Effector CD4-positive, alpha-beta T cell (primary cell): ENCODE measurements around the gene STAMBPL1.
"Not testable (repeated sequence)": the region's sequence is repeated elsewhere in the genome, so short reads cannot be mapped to it uniquely, and the experiment has no call there.

Source experiments
- DNase-seq: peaks from one replicate; pipeline ENCODE4 v3.0.0-alpha.2; 2020

The STAMBPL1 gene

DNA sequence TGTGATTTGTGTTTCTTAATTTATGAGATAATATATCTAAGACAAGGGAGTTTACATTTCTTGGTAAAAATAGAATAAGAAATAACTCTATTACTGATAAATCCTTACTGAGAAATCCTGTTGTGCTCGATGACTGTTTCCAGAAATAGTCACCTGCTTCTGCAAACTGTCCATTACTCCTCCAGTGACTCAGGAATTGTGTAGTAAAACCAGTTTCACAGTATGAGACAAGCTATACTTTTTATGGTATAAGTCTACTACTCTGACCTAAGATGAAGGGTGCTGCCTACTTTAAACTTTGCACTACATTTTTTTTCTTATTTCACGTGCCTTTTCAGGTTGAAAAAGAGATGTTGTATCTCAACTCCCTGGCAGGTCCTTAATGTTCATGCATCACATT is 21.6 kb upstream of the STAMBPL1 start:
- DNase-seq, result no peak

DNA sequence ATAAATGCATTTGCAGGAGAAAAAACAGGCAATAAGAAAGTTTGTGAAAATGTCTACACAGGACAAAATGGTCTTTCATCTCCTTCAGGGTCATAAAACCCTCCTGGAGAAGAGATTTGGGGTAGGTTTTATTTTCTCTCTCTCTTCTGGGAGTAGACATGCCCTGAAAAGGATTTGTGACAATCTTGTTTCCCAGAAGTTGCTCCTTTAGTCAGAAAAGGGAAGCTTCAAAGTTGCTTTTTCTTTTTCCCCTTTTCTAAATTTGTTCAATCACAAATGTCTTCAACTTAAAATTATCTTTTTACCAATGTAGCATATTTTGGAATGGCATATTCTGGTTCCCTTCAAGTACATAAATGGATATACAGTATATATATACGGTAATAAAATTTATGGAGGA is 19.0 kb upstream of the STAMBPL1 start:
- no peak for DNase-seq

DNA sequence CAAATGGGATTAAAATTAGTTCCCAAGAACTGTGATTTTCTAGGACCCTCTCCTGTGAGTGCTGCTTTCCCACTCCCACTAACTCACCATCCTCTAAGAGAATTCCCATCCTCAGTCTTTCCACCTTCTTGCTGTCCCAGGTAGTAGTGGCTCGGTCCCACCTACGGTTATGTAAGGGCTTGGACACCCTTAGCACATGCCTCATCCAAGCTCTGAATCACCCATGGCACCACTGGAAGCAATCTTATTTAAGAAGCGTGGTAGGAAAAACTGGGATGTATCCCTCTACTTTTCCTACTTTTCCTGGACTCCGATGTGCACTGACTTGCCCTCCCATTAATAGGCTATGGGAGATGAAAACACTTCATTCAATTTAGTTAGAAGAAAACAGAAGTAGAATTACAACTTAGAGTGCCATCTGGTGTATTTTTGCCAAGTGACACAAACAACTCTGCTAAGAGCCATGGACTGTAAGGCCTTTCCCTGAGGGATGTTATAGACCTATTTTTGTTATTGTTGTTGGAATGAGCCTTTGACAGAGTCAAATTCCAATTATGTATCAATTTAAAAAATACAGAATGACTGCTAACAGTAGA is 14.7 kb upstream of the STAMBPL1 start:
- no peak for DNase-seq

DNA sequence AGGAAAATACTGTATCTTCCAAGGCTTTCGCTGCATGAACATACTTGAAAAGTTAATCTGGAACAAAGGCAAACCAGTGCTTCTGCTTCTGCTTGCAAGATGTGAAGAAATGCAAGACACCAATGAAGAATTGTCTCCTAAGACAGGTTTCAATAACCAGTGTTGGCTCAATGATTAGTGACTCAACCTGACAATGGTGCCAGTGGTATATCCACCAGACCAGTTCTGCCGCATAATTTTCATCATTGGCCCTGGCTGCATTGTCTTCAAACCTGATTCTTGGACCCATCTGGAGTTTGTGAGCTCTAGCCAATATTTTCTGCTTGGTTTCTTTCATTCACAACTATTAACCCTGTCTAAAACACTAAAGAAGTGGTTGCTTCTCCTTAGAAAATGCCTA is 13.6 kb upstream of the STAMBPL1 start:
- no peak for DNase-seq

DNA sequence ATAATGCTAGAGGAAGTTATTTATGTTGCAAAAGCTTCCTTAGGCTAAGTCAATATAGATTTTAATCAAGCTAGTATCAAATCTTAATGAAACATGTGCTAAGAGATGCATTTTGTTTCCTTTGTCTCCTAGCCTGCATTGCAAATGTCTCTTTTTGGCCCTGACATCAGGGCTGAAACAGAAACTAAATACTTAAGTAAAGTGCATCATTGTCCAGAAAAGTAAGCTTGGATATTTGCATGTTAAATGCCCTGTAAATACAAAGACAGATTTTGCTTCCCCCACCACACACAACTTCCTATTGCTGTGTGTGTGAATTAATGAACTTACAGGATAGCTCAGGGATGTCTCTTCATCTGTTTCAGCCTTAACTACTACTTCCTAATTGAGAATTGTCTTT is 10.0 kb upstream of the STAMBPL1 start:
- DNase-seq, result no peak

DNA sequence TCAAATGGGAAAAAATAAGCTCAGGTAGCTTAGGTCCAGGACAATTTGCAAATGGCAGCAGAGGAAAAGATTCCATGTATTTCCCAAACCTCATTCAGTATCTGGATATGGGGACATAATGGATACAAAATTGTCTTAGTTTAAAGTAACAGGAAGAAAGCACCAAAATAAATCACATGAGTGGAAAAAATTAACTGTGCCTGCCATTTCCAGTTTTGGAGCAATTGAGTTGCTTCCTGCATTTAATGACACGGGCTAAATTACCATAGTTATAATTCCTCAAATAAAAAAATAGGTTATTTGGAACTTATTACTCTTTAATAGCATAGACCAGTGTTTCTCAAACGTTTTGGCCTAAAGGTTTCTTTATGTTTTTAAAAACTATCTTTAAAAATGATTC is 6.3 kb upstream of the STAMBPL1 start:
- DNase-seq, result no peak

DNA sequence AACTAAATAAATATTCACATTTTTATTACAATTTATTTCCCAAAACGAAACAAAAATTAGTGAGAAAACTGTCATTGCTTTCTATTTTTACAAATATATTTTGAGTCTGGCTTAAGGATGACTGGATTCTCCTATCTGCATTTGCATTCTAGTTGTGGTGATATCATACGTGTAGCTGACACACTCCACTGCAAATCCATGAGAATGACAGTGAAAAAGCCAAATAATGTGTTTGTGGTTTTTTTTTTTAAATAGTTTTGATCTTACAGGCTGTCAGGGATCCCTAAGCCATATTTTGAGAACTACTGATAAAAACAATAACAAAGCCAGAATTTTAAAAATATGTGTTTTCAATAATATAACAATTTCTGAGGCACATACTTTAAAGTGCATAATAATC is 5.8 kb upstream of the STAMBPL1 start:
- no peak for DNase-seq

DNA sequence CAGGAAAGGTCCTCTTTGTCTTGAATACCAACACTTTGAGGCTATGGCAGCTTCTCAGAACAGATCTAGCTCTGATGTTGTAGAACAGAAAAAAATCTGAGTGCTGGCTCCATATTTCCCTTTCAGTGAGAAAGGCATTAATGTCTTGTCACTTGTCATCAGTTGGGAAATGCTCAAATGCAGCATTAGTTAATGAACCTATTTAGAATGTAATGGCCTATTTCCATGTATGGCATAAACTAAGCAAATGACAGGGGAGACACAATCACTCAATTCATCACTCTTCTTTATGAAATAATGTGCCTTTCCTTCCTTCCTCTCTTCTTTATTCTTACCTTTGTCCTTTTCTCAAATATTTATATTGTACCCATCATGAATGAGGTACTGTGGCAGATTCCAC is 5.0 kb upstream of the STAMBPL1 start:
- DNase-seq, result no peak

DNA sequence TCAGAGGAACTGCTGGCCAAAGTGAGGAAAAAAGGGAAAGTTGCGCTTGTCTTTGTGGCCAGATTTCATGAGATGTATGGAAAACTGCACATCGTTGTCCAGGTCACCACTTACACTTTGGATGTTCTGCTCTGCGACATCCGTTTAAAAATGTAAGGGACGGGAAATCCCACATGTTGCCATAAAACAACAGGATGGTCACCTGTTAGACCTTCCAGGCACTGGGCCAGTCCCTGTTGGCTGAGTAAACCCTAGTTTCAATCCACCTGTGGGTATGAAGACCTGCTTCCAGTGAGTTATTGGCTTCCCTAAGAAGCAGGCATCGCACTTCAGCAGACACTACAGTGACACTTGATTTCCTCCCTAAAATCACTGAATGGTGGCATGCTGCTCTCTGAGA is 2.7 kb upstream of the STAMBPL1 start:
- no peak for DNase-seq

DNA sequence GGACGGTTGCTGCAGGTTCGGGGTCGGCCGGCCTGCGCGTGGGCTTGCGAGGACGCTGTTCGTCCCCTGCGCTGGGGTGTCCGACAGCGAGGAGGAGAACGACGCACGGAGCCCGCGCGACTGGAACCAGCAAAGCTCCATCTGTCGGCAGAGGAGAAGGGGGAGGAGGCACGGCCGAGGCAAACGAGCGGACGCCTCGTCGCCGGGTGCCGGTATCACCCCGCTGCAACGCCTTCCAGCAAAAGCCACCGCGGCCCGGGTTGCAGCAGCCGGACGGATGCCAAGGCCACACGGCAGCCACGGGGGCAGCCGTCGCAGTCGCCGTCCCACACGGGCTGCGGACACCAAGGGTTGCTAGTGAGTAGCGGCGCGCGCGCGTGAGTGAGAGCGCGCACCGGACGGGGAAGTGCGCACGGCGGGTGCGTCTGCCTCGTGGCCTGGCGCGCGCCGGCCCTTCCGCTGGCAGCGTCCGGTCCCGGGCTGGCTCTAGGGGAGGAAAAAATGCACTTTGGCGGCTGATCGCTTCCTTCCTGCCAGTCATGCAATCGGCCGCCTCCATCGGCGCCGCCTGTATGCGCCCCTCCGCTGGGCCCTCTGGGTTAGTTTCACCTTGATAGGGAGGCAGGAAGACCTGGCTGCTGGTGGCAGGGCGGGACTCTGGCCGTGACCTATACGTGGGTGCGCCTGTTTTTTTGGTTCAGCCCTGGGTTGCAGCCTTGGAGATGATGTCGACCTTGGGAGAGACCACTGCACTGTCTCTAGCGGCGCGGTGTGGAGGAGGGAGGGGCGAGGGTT is 434 bp downstream of the STAMBPL1 start:
- peak; percentile 52 for DNase-seq

DNA sequence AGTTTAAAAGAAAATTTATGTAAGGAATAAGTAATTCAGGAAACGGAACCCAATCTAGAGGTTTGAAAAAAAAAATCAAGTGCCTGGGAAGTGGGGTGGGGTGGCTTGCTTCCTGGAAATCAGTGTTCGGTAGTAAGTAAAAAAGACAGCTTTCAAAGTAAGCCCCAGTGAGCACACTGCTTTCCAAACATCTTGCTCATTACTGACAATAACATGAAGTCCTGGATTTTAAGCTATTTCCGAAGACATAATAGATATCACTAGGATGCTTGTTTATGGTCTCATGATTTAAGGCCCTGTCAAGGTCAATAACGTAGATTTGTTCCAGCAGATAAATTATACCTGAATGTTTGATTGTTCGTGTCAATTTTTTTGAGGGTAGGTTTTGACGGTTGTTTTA is 1.3 kb downstream of the STAMBPL1 start:
- no peak for DNase-seq

DNA sequence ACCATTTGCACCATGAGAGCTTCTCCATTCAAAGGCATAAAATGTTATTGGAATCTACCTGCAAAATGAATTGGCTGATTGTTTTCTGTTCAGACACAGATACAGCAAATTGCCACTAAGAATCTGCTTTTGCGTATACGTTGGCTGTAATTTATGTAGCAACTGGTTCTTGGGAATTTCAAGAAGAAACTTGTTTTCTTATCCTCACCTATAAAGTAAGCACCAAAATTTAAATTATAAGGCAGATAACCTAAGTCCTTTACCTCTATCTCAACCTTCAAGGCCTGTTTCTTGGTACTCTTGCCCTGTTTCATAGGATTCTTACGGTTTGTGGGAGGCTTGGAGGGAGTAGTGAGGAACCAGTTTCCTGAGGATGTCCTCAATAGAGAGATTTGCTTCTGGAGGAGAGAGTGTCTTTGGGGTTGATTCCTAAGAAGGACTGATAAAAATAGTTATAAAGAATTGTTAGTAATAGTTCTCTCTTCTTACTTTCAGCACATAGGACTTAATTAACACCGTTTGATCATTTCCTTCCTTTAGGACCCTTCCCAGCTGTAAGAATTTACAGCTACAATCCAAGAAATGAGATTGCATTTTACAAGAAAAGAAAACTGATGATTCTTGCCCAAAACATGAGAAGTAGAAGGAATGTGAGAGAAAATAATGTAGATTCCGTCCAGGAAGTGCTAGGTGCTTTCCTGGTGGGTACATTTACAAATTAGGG is 2.0 kb downstream of the STAMBPL1 start:
- DNase-seq, result no peak

DNA sequence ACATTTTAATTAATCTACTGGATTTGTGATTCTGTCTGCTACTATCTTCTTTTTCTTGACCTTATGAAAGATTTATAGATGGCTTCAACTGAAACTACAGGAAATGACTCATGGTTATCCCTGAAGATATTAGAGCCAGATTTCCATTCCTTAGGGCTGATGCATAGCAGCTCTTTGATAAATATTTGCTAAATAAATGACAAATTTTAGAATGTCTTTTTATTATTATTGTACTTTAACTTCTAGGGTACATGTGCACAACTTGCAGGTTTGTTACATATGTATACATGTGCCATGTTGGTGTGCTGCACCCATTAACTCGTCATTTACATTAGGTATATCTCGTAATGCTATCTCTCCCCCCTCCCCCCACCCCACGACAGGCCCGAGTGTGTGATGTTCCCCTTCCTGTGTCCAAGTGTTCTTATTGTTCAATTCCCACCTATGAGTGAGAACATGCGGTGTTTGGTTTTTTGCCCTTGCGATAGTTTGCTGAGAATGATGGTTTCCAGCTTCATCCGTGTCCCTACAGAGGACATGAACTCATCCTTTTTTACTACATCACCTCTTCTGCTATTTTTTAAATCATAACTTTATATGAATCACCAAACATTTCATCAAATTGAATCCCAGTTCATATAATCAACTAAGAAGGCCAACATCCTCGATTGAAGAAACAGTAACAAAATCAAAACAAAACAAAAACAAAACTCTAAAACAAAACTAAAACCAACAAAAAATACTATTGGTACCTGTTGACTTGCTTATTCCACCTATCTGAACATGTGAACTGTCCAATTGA is 2.8 kb downstream of the STAMBPL1 start:
- not testable (repeated sequence) for DNase-seq

DNA sequence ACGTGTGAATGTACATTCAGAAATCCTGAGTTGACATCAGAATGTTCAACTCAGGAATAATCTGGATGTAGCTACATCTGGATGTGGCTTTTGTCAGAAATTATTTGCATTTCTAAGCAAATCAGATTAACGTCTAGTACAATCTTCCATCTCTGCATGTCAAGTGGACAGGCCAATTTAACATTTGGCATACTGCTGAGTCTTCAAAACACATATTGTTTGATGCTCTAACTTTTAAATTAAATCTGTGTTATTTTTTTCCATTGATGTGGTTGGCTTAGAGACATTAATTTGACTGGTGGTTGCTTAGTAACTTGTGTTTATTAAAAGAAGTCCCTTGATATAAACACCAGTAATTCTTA is 3.4 kb downstream of the STAMBPL1 start:
- DNase-seq, result no peak

DNA sequence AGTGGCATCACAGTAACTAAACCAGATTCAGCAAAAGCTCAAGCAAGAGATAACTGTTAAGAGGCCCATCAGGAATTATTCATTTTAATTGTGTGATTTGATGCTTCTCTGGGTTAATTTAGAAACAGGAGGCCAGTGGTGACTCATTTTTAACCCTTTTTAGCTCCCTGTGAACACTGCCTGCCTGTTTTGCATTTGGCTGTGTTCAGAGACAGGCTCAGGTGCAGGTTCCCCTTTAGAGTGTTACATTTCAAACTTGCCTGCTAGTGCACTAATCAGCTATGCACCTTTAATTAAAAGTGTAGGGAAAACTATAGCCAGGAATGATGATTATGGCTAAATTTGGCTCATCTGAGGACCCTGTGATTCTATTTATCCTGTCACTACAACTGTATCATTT is 6.5 kb downstream of the STAMBPL1 start:
- DNase-seq, result no peak

DNA sequence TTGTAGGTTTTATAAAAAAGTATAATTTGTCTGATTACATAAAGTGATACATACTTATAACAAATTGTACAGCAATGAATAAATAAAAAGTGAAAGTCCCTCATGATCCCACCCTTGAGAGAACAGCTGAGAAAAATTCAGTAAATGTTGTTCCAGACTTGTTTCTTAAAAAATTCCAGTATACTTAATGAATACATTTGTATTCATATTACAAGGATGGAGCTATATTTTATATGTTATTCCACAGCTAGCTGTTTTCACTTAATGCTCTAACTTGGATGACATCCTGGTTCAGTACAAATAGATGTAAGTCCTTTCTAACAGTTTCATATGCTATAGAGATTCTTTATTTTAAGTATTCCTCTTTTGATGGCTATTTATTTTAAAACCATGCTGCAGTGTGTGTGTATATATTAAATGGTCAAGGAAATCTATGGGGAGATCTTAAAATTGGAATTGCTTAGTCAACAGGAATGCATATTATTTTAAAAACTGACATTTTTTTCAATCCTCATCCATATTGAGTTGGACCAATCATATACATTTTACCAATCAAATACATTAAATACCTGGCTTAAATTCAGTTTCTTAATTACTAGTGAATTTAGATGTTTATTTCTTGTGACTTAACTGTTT is 8.9 kb downstream of the STAMBPL1 start:
- DNase-seq, result no peak

DNA sequence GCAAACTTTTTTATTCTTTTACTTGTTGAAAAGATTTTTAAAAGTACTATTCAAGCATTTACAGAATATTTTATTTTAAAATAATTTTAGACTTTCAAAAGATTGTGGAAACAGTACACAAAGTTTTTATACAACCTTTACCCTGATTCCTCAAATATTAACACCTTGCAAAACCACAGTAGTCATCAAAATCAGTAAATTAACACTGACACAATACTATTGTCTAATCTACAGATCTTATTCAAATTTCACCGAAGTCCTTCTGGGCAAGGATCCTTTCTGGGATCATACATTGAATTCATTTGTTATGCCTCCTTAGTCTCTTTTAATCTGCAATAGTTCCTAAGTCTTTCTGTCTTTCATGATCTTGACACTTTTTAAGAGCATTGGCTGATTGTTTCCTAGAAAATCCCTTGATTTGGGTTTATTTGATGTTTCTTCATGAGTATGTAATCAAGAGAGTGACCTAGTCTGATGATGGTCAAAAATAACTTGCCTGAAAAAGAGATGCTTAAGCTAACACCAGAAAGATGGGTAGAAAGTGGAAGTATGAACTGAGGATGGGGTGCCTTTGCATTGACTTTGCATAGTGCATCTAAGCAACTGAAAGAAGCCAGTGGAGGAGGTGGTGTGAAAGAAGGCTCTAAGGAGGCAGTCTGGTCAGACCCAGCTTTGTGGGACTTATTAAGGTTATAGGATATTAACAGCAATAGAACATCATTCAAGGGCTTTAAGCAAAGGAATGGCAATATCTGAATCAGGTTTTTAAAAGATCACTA is 9.7 kb downstream of the STAMBPL1 start:
- DNase-seq, result no peak

DNA sequence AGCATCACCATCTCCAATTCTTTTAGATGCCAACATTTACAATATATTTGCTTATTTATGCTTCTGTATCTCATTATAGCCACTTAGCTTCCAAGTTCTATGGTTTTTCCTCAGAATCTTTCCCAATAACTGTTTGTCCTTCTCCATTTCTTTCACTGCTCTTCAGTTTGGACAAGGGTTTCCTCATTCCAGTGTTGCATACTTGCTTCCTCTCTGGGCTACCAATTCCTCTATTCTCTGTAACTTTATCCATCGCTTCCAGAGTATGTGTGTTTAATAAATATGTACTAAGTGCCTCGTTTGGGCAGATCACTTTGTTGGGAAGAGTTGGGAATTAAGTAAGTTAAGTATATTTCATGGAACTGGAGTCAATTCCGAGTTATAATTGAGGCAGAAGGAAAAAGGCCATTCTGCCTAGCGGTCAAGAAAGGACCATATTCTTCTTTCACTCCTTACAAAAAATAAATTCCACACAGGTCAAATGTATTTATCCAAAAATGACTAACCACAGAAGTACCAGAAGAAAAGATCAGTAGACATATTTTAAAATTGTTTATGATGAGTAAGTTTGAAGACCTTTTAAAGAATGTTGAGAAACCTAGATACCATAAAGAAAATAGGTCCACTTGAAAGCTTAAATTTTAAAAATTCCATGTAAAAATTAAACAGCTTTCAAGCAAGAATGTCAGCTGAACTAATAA is 10.8 kb downstream of the STAMBPL1 start:
- DNase-seq, result no peak

DNA sequence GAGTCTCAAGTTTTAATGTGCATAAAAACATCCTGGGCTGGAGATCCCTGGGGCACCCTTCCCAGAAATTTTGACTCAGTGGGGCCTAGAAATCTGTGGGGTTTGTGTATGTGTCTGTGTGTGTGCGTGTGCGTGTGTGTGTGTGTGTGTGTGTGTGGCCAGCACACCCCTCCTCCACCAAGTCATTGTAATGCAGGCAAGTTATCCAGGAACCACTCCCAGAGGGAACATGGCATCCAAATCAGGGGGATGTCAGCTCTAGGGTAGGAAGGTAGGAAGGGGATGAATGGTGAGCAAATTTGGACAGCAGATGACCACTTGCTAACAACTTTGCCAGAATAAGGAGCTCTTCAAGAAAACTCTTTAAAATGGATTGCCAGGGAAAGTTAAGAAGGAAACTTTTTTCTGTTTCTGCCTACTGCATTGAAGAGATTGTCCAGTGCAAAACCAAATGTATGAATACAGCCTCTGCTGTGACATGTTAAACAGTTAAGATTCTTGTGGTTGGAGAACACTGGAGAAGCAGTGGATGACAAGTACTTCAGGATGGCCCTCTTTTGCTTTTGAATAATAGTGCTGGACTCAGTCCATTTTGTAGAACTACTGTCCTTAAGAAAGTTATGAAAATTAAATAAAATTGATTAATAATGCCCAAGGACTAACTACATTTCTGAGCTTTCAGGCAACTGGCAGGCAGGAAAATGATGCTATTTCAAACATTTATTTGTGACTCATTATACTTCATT is 12.3 kb downstream of the STAMBPL1 start:
- no peak for DNase-seq

DNA sequence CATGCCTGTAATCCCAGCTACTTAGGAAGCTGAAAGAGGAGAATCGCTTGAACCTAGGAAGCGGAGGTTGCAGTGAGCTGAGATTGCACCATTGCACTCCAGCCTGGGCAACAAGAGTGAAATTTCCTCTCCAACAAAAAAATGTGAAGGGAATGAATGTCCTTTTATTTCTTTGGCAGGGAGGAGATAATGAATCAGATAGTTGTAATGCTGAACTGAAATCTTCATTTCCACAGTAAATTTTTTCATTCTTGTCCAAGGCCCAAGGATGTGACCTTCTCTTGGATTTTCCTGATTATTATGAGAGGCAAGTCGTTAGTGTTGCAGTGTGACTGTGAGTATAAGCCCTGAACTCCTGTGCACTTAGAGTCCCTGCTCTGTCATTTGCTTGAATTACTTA is 13.6 kb downstream of the STAMBPL1 start:
- DNase-seq, result no peak

DNA sequence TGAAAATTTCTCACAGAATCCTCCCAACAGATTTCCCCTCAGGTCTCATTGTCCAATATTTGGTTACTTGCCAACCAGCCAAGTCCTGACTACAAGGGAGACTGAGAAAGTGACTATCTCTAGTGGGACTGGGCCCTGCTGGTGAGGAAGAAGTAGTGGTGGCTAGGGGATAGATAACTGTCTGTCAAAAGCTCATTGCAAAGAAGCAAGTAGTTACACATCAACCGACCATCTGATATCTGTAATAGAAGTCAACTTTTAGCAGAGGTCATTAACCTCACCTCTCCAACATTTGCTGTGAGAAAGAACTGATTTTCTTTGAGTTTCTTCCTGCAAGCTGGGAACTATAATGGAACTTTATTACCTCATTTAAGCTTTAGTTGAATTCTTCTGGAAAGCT is 15.2 kb downstream of the STAMBPL1 start:
- DNase-seq, result no peak
